ENCODE data around the gene LRRC52.

LRRC52 gene

DNA sequence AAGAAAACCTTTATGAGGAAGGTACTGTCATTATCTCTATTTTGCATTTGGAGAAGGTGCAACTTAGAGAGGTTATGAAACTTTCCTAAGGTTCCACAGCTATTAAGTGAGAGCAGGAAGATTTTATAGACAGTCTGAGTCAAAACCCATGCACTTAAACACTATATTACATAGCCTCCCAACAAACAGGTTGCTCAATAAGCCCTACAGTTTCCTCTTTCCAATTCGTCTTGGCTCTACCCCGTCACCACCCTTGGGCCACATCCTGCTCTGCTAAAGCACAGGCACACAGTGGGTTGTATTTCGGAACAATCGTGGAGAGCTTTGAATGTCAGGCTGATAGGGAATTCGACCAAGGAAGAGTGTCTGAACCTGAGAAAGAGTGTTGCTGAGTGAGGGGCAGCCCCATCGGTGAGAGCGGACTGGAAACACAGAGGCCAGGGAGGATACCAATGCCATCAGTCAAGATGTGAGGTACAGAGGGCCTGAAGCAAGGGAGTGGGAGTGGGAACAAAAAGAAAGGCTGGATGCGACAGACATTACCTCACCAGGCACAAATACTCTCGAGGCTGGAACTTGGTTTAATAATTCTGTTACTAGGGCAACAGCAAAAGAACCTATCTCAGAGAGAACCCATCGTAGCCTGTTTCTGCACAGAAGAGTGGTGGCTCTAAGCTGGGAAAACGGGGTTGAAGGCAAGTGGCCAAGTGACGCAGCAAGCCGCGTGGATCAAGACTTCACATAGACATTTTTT, 6.3 kb upstream of the LRRC52 start:
- no peak for DNase-seq (ENCODE audit: low spot score)

DNA sequence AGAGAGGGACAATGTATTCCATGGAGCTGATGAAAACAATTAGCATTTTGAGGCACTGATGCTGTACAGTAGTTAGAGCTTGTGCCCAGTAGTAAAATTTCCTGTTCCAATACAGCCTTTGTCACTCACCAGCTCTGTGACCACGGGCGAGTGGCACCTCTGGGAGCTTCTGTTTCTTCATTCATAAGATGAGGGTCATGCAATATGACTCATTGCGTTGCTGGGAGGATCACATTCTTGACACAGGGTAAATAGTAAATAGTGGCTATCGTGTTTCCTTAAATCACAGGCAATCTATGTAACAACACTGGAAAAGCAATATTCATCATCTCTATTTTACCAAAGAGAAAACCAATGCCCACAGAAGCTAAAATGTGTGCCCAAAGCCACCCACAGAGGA, 4.5 kb upstream of the LRRC52 start:
- DNase-seq (ENCODE audit: low spot score): no peak

DNA sequence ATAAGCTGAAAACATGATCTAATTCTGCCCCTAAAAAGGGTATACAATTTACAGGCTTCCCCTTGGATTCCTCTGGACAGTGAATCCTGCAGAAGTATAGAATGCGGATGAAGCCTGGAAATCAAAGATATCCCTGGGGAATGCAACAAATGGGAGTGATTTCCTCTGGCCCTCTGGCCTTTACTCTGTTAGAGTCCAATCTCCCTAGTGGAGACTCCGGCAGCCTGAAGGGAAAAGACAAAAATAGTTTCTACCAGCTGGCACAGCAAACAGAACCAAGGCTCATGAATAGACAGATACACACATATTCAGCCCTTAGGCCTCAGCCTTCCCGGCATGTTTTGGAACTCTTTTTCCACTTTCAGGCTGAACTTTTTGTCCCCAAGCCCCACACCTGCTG, 3.9 kb upstream of the LRRC52 start:
- DNase-seq (ENCODE audit: low spot score): no peak

DNA sequence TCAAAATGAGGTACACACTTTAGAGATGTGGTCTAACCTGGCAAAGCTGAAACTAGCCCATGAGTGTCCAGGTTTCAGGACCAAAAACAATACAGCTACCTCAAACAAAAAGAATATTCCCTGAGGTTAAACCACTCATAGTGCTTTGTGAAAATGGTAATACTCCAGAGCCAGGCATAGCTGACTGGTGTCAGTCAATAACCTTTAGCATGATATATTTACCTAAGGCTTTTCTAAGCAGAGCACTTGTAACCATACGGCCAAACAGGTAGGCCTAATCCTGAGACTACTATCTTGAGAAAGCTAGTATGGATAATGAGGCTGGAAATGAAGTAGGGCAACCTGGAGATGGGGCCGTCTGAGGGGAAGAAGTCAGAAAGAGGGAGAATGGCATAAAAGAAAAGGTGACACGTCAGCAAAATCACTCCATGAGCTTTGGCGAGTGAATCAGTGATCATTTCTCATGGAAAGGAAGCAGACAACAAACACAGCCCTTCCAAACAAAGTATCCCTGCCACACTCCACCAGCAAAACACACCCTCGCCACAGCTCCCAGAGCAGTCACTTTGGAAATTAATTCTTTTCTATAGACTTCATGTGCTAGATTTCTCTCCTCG, 1.7 kb upstream of the LRRC52 start:
- DNase-seq (ENCODE audit: low spot score): no peak

DNA sequence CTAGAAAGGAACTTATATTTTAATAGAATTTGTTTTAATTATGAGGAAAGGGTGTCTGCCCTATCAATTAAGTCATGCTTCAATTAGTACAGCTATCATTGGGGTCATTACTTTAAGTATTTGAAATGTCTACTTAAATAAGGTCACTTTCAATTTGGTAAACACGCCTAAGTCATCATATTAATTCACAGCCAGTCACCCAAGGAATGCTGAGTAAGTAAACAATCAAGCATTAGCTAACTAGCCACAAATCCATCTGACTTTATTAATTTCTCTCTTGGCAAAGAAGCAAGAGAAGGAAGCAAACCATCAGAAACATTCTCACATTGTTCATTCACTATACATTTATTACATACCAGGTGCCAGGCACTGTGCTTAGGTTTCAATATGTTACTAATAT, 1.2 kb upstream of the LRRC52 start:
- DNase-seq (ENCODE audit: low spot score): no peak

DNA sequence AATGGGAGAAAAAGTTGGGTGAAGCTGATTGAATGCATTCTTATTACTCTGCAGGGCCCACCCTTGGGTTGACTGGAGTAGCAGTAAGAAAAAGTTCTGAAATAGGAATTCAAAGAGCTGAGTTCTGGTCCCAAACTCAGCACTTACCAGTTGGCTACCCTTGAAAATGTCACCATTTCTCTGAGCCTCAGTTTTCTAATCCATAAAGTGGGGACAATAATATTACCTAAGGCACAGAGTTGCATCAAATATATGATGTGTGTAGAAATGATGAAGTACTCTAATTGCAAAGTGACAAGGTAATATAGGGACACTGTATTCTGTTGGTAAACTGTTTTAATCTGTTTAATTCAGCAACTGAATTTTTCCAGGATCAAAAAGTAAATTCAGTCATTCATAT, 1.2 kb downstream of the LRRC52 start:
- DNase-seq (ENCODE audit: low spot score): no peak

DNA sequence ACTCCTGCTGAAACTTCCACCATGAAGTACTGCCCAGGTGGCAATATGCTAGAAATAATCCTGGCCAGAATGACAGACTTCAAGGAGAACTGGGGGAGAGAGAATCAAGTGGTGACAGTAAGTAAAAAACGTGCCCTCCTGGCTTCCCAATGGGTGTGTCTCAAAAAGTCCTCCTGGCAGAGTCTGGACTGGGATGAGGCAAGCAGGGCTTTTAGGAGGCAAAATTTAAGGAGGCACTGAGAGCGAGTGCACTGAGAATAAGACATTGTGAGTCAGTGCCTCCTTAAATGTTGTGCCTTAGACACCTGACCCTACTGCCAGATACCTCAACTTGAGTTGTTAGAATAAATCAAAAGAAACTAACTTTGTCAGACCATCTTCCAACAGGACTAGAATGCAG, 2.2 kb downstream of the LRRC52 start:
- no peak for DNase-seq (ENCODE audit: low spot score)

DNA sequence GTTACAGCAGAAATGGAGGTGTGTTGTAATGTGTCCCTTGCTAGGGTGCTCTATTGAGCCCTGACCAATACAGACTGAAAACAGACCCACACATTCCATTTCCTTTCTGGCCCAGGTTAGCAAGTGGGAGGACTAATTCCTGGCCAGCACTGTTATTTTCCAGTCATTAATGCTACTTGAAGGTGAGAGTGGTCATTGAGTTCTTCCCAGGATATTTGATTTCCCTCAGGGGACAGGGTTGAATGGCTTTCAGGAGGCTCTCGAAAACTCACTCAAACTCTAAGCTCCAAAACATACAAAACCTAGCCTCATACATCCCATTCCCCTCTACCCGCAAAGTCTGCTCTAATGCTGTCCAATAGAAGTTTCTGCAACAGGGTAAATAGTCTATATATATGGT, 6.2 kb downstream of the LRRC52 start:
- DNase-seq (ENCODE audit: low spot score): no peak

DNA sequence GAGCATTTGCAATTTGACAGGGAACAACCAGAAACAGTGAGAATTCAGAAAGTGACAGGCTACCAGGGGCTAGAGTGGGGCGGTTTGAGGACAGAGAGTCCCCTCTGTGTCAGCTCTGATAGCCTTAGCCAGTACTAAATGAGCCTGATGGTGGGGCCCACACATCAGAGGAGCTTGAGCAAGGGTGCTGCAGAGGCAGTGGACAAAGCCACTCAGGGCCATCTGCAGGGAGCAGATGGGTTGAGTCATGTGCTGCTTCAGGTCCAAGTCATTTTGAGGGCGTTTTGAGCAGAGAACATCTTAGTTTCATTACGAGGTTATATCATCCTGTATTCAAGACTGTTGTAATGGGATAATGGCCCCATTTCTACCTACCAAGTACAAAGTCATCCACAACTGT, 7.7 kb downstream of the LRRC52 start:
- DNase-seq (ENCODE audit: low spot score): no peak

DNA sequence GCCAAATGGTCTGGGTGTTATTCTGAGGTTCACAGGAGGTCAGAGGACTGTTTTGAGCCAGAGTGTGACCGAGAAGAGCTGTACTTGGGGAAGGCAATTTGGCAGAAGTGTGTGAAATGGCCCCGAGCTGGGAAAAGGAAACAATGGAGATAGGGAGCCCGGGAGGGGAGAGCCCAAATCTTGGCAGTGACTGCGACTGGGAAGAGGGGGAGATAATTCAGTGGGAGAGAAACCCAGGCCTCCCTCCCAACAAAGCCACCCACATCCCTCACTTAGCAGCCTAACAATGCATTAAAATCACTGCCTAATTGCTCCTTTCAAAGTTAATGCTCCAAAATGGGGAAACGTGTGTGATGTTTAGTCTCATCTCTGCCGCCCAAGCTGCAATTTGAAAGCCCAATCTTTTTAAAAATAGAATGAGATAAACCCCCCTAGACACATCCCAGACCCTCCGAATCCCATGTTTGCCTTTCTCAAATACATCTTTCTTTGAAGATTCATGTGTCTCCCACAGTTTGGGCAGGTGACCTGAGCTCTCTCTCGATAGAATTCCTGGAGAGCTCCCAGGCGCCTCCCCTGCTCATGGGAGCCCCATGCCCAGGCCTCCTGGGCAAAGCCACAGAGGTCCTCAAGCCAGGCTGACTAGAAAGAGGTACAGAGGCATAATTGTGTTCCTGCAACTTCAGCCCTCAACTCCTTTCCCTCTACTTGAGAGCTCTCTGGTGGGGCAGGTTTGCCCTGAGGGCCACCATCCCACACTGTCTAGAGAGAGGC, 17.3 kb downstream of the LRRC52 start:
- DNase-seq (ENCODE audit: low spot score): no peak

DNA sequence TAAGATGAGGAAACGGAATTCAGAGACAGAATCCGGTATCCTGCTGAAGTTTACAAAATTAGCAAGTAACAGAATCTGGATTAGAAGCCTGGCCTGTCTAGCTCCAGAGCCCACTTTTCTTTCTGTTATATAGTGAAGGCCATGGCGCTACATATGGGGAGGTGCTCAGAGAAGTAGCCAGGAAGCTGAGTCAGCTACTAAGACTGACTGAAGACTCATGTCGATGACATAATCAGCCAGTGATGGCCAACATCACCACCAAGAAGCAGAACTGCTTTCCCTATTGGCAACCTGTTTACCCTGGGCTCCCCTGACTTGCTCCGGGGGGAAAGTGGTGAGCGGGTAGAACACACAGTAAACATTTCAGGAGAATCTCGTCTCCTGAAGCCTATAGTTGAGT, 18.8 kb downstream of the LRRC52 start:
- no peak for DNase-seq (ENCODE audit: low spot score)

DNA sequence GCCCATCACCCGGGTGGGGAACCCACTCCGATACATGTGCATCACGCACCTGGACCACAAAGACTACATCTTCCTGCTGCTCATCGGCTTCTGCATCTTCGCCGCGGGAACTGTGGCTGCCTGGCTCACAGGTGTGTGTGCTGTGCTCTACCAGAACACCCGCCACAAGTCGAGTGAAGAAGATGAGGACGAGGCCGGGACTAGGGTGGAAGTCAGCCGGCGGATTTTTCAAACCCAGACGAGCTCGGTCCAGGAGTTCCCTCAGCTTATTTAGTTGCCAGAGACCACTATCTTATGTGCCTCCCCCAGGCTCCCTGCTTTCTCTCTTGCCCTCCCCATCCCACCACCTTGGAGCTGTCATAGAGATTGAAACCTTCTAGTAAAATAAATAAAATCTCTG, 19.8 kb downstream of the LRRC52 start:
- no peak for DNase-seq (ENCODE audit: low spot score)

DNA sequence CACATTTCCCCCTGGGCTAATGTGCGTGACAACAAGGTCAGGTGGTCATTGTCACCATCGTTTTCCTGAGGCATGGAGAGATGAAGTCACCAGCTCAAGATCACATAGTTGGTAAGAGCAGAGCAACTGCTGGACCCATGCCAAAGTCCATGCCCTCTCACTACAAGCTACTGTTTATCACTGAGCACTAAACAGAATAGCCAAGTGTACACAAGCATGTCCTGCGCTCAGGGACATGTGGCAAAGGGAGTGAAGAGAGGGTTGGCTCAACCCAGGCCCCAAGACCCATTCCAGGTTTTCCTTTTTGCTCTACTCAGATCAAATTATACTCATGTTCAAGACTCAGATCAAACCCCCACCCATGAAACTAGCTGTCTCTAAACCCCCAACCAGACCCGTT, 20.8 kb downstream of the LRRC52 start:
- DNase-seq (ENCODE audit: low spot score): no peak

DNA sequence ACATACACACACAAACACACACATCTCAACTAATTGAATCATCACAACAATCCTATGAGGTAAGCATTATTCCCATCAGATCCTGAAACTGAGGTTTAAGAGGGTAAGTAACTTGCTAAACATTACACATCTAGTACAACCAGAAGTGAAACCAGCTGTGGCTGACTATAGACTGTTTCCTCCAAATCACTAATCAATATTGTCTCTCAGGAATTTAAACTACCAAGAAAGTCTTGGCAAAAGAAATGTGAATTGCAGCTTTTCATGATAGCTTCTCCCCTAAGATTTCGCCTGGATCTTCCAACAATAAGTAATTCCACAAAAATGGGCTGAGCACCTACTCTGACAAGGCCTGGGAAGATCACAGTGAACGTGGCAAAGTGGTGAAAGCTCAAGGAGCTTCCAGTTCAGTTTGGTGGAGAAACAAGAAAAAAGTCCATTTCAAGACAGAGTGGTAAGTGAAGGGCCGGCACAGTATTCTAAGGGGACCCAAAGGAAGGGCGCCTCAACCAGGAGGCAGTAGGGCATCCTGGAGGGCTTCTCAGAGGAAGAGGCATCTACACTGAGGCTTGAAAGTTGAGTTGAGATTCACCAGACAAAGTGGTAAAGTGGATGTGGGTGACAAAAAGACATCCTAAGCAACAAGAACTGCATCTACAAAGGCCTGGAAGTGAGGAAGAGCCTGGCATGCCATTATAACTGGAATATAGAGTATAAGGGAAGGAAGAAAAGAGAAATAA, 22.1 kb downstream of the LRRC52 start:
- DNase-seq (ENCODE audit: low spot score): no peak

DNA sequence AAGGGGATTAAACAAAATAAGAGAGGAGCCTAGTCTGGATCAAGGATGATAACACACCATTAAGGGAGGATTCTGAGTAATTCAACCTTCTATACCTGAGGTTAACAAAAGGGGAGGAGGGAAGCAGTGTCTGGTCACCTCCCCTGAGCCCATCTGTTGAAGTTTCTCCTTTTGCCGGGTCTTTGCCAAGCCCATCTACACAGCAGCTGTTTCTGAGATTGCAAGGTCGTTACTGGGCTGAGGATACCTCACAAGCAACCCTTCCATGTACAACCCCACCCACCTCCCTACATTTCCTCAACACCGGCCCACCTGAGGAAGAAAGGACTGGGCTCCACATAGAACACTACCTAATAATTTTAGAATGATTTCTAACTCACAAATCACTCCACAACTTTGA, 26.3 kb downstream of the LRRC52 start:
- DNase-seq (ENCODE audit: low spot score): no peak

DNA sequence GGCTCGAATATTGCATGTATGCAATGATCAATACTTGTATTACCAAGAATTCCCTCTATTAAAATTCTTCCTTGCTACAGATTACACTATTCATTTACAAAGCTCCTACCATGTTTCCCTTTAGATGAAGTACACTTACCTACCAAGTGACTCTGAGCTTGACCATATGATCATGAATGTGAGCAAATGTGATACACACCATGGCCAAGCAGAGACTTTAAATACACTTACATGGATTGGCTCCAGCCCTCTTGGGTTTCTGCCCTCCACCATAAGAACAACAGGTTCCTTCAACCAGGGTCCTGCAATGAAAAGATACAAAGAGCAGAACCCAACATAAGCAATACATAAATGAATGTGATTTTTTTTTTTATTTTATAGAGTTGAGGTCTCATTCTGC, 30.0 kb downstream of the LRRC52 start:
- DNase-seq (ENCODE audit: low spot score): no peak

DNA sequence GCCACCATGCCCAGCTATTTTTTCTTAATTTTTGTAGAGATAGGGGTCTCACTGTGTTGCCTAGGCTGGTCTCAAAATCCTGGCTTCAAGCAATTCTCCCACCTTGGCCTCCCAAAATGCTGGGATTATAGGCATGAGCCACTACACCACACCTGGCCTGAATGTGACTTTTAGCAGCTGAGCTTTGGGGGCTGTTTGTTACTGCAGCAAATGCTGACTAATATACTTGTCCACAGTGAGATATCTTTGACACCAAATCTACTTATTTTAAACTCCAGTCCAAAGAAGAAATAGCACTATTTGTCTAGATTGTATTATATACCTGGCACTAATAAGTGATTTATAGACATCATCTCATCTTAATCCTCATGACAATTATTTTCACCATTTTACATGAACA, 30.5 kb downstream of the LRRC52 start:
- DNase-seq (ENCODE audit: low spot score): no peak

DNA sequence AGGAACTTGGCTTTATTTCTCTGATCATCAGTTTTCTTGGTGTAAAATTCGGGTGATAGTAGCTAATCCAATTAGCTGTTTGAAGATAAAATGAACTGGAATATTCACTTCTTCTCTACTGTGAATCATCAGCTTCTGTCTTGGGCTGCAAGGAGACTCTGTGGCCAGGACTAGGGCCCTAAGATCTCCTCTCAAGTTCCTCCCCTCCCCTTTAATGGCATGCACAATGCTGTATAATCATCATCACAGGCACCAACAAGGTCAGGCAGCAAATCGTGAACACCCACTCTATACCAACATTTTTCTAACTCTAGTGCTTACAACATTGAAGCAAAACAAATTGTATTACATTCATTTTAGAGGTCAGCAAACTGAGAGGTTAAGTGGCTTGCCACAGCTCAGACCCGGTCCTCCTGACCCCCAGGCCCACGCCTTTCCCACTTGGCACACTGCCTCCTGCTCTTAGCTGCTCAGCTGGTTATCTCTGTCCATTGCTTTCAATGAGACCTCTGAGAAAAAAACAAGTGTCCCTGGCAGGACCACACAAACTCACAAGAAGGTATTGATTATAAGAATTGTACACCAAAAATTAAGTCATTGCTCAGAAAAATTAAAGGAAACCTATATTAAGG, 31.8 kb downstream of the LRRC52 start:
- DNase-seq (ENCODE audit: low spot score): no peak

DNA sequence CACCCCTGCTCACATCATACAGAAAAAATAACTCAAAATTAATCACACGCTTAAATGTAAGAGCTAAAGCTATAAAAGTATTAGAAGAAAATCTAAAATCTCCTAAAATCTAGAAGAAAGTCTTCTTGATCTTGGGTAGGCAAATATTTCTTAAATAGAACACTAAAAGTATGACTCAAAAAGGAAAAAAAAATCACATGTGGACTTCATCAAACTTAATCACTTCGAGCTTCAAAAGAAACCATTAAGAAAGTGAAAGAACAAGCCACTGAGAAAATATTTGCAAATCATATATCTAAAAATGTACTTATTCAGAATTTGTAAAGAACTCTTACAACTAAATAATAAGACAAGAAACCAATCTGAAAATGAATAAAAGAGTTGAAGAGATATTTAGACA, 32.7 kb downstream of the LRRC52 start:
- no peak for DNase-seq (ENCODE audit: low spot score)

DNA sequence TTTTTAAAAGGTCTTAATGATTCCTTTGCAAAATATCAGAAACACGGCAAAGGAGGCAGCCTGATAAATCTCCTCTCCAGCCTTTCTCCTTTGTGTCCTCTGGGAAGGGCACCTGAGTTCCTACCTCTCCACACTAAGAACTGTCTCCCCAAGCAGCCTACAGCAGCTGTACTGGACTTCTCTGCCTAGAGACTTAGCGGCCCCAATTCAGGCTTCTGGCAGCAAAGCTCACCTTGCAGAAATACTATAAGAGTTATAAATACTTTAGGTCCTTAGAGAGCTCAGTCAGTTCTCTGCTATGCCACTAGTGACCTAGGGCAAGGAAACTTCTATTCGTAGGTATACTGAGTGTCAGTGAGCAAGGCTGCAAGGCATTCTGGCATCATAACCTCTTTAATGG, 33.9 kb downstream of the LRRC52 start:
- DNase-seq (ENCODE audit: low spot score): no peak

DNA sequence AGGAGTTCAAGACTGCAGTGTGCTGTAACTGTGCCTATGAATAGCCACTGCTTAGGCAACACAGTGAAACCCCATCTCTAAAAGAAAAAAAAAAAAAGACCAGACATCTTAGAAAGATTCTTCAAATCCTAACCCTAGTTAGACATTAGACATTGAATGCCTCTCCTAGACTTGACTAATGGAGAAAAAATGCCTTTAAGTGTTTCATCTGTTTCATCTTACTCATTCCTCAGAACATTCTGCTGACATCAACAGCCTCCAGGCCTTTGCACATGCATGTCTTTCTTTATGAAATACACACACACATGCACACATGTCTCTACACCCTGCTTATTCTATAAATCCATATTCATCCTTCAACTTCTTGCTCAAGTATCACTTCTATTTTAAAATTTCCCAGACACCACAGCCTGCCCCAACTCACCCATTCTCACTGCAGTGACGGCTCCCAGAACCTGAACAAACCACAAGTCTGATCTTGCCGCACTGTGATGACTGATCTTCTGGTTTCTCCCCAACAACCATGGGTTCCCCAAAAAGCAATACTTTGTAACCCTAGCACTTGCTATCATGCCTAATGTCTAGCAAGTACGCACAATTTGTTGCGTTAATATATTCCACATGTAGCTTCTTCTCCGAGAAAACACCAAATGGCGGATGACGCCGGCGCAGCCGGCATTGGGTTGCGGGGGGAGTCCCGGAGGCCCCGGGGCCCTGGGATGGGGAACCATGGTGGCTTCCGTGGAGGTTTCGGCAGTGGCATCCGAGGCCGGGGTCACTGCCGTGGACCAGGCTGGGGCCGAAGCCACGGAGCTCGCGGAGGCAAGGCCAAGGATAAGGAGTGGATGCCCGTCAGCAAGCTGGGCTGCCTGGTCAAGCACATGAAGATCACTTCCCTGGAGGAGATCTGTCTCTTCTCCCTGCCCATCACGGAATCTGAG, 37.4 kb downstream of the LRRC52 start:
- no peak for DNase-seq (ENCODE audit: low spot score)
